ENCODE results near the gene KRT5.

GRCh38 chr12:52555577-52555976 lies 35.4 kb upstream of the KRT5 start:
- no peak for TF ChIP-seq CTCF (IDR thresholded peaks at IDR 0.05)
- no peak for TF ChIP-seq POLR2A (IDR thresholded peaks at IDR 0.05)

All from Peyer's patch (tissue), 4 donors.